HepG2 (cell line): ENCODE results near the gene LEMD3.

Experiments used
- EP300 ChIP-seq, 3 experiments: sonication (generic) in 1 of 3; formaldehyde crosslinking in 1 of 3; IDR thresholded peaks; 2 replicates each; pipeline versions ENCODE4 v1.5.1 to v1.6.1; 2011 to 2020; ENCODE audit warnings: low read depth in 2 of 3, low read length in 2 of 3, borderline replicate concordance in 1 of 3, improper control_type of control experiment in 1 of 3, mild to moderate bottlenecking in 1 of 3, missing genetic modification reagents in 1 of 3, moderate library complexity in 1 of 3
- GTF2F1 ChIP-seq: fragments of 150-350 bp; IDR thresholded peaks from 2 replicates; pipeline ENCODE4 v1.6.1; 2014; ENCODE audit warnings: low read length
- NFRKB ChIP-seq: fragments of 450-650 bp; IDR thresholded peaks from 2 replicates; pipeline ENCODE4 v1.6.1; 2017
- SRF ChIP-seq: IDR thresholded peaks from 2 replicates; pipeline ENCODE4 v1.6.1; 2011; ENCODE audit warnings: mild to moderate bottlenecking, low read depth, low read length, moderate library complexity
- TCF7L2 ChIP-seq: IDR thresholded peaks from 2 replicates; pipeline ENCODE4 v1.6.1; 2011; ENCODE audit warnings: mild to moderate bottlenecking, low read depth, low read length, moderate library complexity
- ZNF207 ChIP-seq: fragments of 450-650 bp; IDR thresholded peaks from 2 replicates; pipeline ENCODE4 v1.6.1; 2016; ENCODE audit warnings: antibody characterized with exemption, borderline replicate concordance
- TF ChIP-seq, protein P1 (sequence below): sonication (generic); formaldehyde crosslinking; IDR thresholded peaks from 2 replicates; pipeline ENCODE4 v1.4.0; 2020; ENCODE audit warnings: mild to moderate bottlenecking, low read depth, missing genetic modification reagents

DNA sequence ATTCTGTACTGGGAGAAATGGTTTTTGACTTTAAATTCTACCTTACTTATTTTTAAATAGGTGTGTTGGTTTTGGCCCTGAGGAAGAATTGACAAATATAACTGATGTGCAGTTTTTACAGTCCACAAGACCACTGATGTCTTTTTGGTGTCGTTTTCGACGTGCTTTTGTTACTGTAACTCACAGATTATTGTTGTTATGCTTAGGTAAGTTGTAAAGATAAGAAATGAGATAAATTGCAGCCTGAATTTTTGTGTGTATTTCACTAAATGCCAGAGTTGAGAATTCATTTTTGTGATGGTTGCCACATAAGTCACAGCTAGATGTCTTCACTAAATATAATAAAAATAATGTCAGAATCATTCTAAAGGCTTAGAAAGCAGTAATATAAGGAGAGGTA is 69.2 kb downstream of the LEMD3 start:
- TF ChIP-seq NFRKB (no peak), ZNF207 (no peak), SRF (no peak), TCF7L2 (no peak), GTF2F1 (no peak), EP300 (IDR thresholded peaks at IDR 0.05; ENCODE audit: low read depth in 2 of 2, low read length in 2 of 2) (no peak), EP300 (CRISPR knock-in tag; IDR thresholded peaks at IDR 0.05; ENCODE audit: borderline replicate concordance) (no peak)
- TF ChIP-seq, protein P1, sequence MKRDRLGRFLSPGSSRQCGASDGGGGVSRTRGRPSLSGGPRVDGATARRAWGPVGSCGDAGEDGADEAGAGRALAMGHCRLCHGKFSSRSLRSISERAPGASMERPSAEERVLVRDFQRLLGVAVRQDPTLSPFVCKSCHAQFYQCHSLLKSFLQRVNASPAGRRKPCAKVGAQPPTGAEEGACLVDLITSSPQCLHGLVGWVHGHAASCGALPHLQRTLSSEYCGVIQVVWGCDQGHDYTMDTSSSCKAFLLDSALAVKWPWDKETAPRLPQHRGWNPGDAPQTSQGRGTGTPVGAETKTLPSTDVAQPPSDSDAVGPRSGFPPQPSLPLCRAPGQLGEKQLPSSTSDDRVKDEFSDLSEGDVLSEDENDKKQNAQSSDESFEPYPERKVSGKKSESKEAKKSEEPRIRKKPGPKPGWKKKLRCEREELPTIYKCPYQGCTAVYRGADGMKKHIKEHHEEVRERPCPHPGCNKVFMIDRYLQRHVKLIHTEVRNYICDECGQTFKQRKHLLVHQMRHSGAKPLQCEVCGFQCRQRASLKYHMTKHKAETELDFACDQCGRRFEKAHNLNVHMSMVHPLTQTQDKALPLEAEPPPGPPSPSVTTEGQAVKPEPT (CRISPR knock-in tag): no peak
